ENCODE results near the gene ADAMTS16.

Gene ADAMTS16

GRCh38 chr5:5258564-5258963 lies 118.4 kb downstream of the ADAMTS16 start:
- ATAC-seq: no peak
- no peak for TF ChIP-seq SNAI2 (CRISPR knock-in tag; IDR thresholded peaks at IDR 0.05)
- TF ChIP-seq ZFP3 (CRISPR knock-in tag; IDR thresholded peaks at IDR 0.05): no peak
- no peak for TF ChIP-seq TSHZ2 (CRISPR knock-in tag; IDR thresholded peaks at IDR 0.05)
- no peak for TF ChIP-seq TCF4 (CRISPR knock-in tag; IDR thresholded peaks at IDR 0.05; ENCODE audit: borderline replicate concordance)
- TF ChIP-seq ZNF565 (CRISPR knock-in tag; conservative IDR thresholded peaks at IDR 0.05; ENCODE audit: low read depth): no peak
- TF ChIP-seq POU6F1 (CRISPR knock-in tag; IDR thresholded peaks at IDR 0.05; ENCODE audit: borderline replicate concordance, low read depth): no peak
- no peak for TF ChIP-seq PPARA (CRISPR knock-in tag; IDR thresholded peaks at IDR 0.05; ENCODE audit: borderline replicate concordance)
- no peak for TF ChIP-seq ESRRG (CRISPR knock-in tag; IDR thresholded peaks at IDR 0.05)
- no peak for TF ChIP-seq ZC3H10 (CRISPR knock-in tag; IDR thresholded peaks at IDR 0.05)
- TF ChIP-seq ISL1 (CRISPR knock-in tag; IDR thresholded peaks at IDR 0.05): no peak
- no peak for TF ChIP-seq OSR1 (CRISPR knock-in tag; IDR thresholded peaks at IDR 0.05)
- no peak for TF ChIP-seq PATZ1 (CRISPR knock-in tag; IDR thresholded peaks at IDR 0.05; ENCODE audit: borderline replicate concordance)
- no peak for TF ChIP-seq ZNF8 (CRISPR knock-in tag; IDR thresholded peaks at IDR 0.05)

GRCh38 chr5:5264727-5265126 lies 124.6 kb downstream of the ADAMTS16 start:
- ATAC-seq: no peak
- TF ChIP-seq ZNF8 (CRISPR knock-in tag; IDR thresholded peaks at IDR 0.05): no peak
- no peak for TF ChIP-seq ARNTL (CRISPR knock-in tag; IDR thresholded peaks at IDR 0.05; ENCODE audit: borderline replicate concordance, low read depth)
- no peak for TF ChIP-seq POU6F1 (CRISPR knock-in tag; IDR thresholded peaks at IDR 0.05; ENCODE audit: borderline replicate concordance, low read depth)
- no peak for TF ChIP-seq CSDC2 (CRISPR knock-in tag; IDR thresholded peaks at IDR 0.05)
- TF ChIP-seq TSHZ2 (CRISPR knock-in tag; IDR thresholded peaks at IDR 0.05): no peak

- ATAC-seq: no peak
- no peak for TF ChIP-seq CSRNP3 (CRISPR knock-in tag; IDR thresholded peaks at IDR 0.05)
- no peak for TF ChIP-seq PPARA (CRISPR knock-in tag; IDR thresholded peaks at IDR 0.05; ENCODE audit: borderline replicate concordance)
- TF ChIP-seq OSR1 (CRISPR knock-in tag; IDR thresholded peaks at IDR 0.05): no peak
- no peak for TF ChIP-seq ZFP3 (CRISPR knock-in tag; IDR thresholded peaks at IDR 0.05)
- TF ChIP-seq TCF4 (CRISPR knock-in tag; IDR thresholded peaks at IDR 0.05; ENCODE audit: borderline replicate concordance): no peak
- TF ChIP-seq BACH2 (CRISPR knock-in tag; IDR thresholded peaks at IDR 0.05; ENCODE audit: borderline replicate concordance): no peak
- no peak for TF ChIP-seq ZNF70 (CRISPR knock-in tag; IDR thresholded peaks at IDR 0.05)
- TF ChIP-seq ISL1 (CRISPR knock-in tag; IDR thresholded peaks at IDR 0.05): no peak
- no peak for TF ChIP-seq ZFP30 (CRISPR knock-in tag; IDR thresholded peaks at IDR 0.05)
- no peak for TF ChIP-seq TOX (CRISPR knock-in tag; IDR thresholded peaks at IDR 0.05; ENCODE audit: borderline replicate concordance)
Measured at GRCh38 chr5:5266297-5266696, 126.2 kb downstream of the ADAMTS16 start.

Data from SK-N-SH treated with all-trans-retinoic acid at 6 μM for 48 hours (cell line).